Uterus (tissue), 4 donors: ENCODE measurements around the gene KCNJ16. TPM values are rescaled to one million over a fixed set of nuclear protein-coding genes. Genes with fewer than 3 reads are reported as not detected.

Experiments
- DNase-seq, 2 donors: peaks; one replicate each; pipeline ENCODE4 v3.0.0-alpha.2; 2019 to 2020
- H3K27ac ChIP-seq, 2 donors: fragments of 200-600 bp; sonication (generic); 1 replicate in 1 of 2; 2 replicates in 1 of 2; pipeline ENCODE4 v1.5.1; 2016 to 2018
- H3K27me3 ChIP-seq, 2 donors: fragments of 200-600 bp; sonication (generic); one replicate each; pipeline ENCODE4 v1.5.1; 2018 to 2019; ENCODE audit warnings: control low read depth in 1 of 2
- H3K36me3 ChIP-seq, 2 donors: fragments of 200-600 bp; sonication (generic); one replicate each; pipeline ENCODE4 v1.5.1; 2019; ENCODE audit warnings: control low read depth in 1 of 2
- H3K4me1 ChIP-seq, 2 donors: fragments of 200-600 bp; sonication (generic); one replicate each; pipeline ENCODE4 v1.5.1; 2018 to 2019; ENCODE audit warnings: control low read depth in 1 of 2
- H3K4me3 ChIP-seq, 2 donors: fragments of 200-600 bp; sonication (generic); 1 replicate in 1 of 2; 2 replicates in 1 of 2; pipeline ENCODE4 v1.5.1; 2018 to 2019; ENCODE audit warnings: mild to moderate bottlenecking in 1 of 2
- H3K9me3 ChIP-seq, 2 donors: fragments of 200-600 bp; sonication (generic); one replicate each; pipeline ENCODE4 v1.5.1; 2019; ENCODE audit warnings: control low read depth in 1 of 2
- CTCF ChIP-seq, 4 experiments: fragments of 200-600 bp in 2 of 4; fragments of 450-650 bp in 2 of 4; sonication (generic) in 2 of 4; IDR thresholded peaks; one replicate each; pipeline ENCODE4 v1.5.1; 2016 to 2019; ENCODE audit warnings: antibody characterized with exemption in 4 of 4, mild to moderate bottlenecking in 2 of 4, moderate library complexity in 1 of 4
- POLR2A ChIP-seq, 2 donors: fragments of 450-650 bp; IDR thresholded peaks; one replicate each; pipeline ENCODE4 v1.6.1; 2016; ENCODE audit warnings: antibody characterized with exemption in 2 of 2, mild to moderate bottlenecking in 1 of 2, moderate library complexity in 1 of 2
- intact Hi-C: fragments of 100-400 bp; cut with DNase I; formaldehyde crosslinking; loops from one replicate; pipeline ENCODE4 v1.15.1; 2023; ENCODE audit warnings: low total_unique reads
- total RNA-seq, 4 donors: library from RNA; depleted of rRNA in 3 of 4; stranded (reverse); fragments of >200 nt in 3 of 4; gene quantifications; one replicate each; pipeline versions ENCODE4 v1.1.0 to v1.2.4, GENCODE V29; 2014 to 2023
- donor health status: DM: yes; HTN: yes; CAD: no.

Gene KCNJ16
- total RNA-seq, 4 donors from 2014 or later, result 2.4 TPM; not detected in 2

- H3K4me1 ChIP-seq, result no peaks in the 10 kb centered on the region
- TF ChIP-seq POLR2A (IDR thresholded peaks at IDR 0.05), result no peak
- no peak for TF ChIP-seq CTCF (IDR thresholded peaks at IDR 0.05)
- H3K27me3 ChIP-seq, result peaks cover 0 to 4% of the 10 kb centered on the region in 2 donors
- no peak overlapping the region for H3K4me3 ChIP-seq
- intact Hi-C loops, result no loop called here
- DNase-seq, result no peak
- H3K36me3 ChIP-seq, result no peaks in the 10 kb centered on the region
- H3K9me3 ChIP-seq, result no peaks in the 10 kb centered on the region
- H3K27ac ChIP-seq, result no peak overlapping the region
These were observed 82.1 kb downstream of the KCNJ16 start for GRCh38 chr17:70157151-70157550.

- Histone ChIP-seq H3K4me1 (no peaks in the 10 kb centered on the region), H3K4me3 (no peak overlapping the region), H3K27ac (no peak overlapping the region), H3K27me3 (peaks cover 0 to 4% of the 10 kb centered on the region in 2 donors), H3K9me3 (no peaks in the 10 kb centered on the region), H3K36me3 (no peaks in the 10 kb centered on the region)
- DNase-seq, result no peak
- intact Hi-C loops, result no loop called here
- TF ChIP-seq POLR2A (IDR thresholded peaks at IDR 0.05) (no peak), CTCF (IDR thresholded peaks at IDR 0.05) (no peak)
These were observed 83.2 kb downstream of the KCNJ16 start for GRCh38 chr17:70158180-70158579.

GRCh38 chr17:70158591-70158990 is 83.6 kb downstream of the KCNJ16 start:
- no peak for DNase-seq
- TF ChIP-seq CTCF (IDR thresholded peaks at IDR 0.05) (no peak), POLR2A (IDR thresholded peaks at IDR 0.05) (no peak)
- intact Hi-C loops, result no loop called here
- H3K27me3 ChIP-seq, result peaks cover 0 to 4% of the 10 kb centered on the region in 2 donors
- H3K36me3 ChIP-seq, result no peaks in the 10 kb centered on the region
- H3K27ac ChIP-seq, result no peak overlapping the region
- no peaks in the 10 kb centered on the region for H3K9me3 ChIP-seq
- no peak overlapping the region for H3K4me3 ChIP-seq
- H3K4me1 ChIP-seq, result no peaks in the 10 kb centered on the region

GRCh38 chr17:70159980-70160379 is 85.0 kb downstream of the KCNJ16 start:
- no peak for TF ChIP-seq CTCF (IDR thresholded peaks at IDR 0.05)
- no peak for DNase-seq
- Histone ChIP-seq H3K27me3 (peaks cover 0 to 4% of the 10 kb centered on the region in 2 donors), H3K36me3 (no peaks in the 10 kb centered on the region), H3K9me3 (no peaks in the 10 kb centered on the region), H3K4me3 (no peak overlapping the region), H3K4me1 (no peaks in the 10 kb centered on the region), H3K27ac (no peak overlapping the region)
- intact Hi-C loops, result no loop called here

- Histone ChIP-seq H3K36me3 (no peaks in the 10 kb centered on the region), H3K27me3 (peaks cover 0 to 4% of the 10 kb centered on the region in 2 donors), H3K4me1 (no peaks in the 10 kb centered on the region), H3K9me3 (no peaks in the 10 kb centered on the region), H3K4me3 (no peak overlapping the region), H3K27ac (no peak overlapping the region)
- intact Hi-C loops, result no loop called here
- TF ChIP-seq CTCF (IDR thresholded peaks at IDR 0.05) (no peak), POLR2A (IDR thresholded peaks at IDR 0.05) (no peak)
- no peak for DNase-seq
These were observed 86.5 kb downstream of the KCNJ16 start for GRCh38 chr17:70161519-70161918.
